HG03521 (cell line): ENCODE data around the gene LIX1.
"Not testable (repeated sequence)": the region's sequence is repeated elsewhere in the genome, so short reads cannot be mapped to it uniquely, and the experiment has no call there.

Experiments used
- ATAC-seq: cut with Tn5 transposase; IDR thresholded peaks from one replicate; pipeline ENCODE4 v1.9.1; 2021; ENCODE audit warnings: mild to moderate bottlenecking, moderate library complexity; ENCODE audit not compliant: unreplicated experiment

LIX1 gene

GRCh38 chr5:97105501-97106215, 36.8 kb downstream of the LIX1 start:
- ATAC-seq = no peak

GRCh38 chr5:97102010-97102470, 40.4 kb downstream of the LIX1 start:
- no peak for ATAC-seq

GRCh38 chr5:97101189-97101910, 41.1 kb downstream of the LIX1 start:
- ATAC-seq = no peak

GRCh38 chr5:97100476-97100875, 41.9 kb downstream of the LIX1 start:
- ATAC-seq = no peak

GRCh38 chr5:97098922-97099321, 43.5 kb downstream of the LIX1 start:
- no peak for ATAC-seq

- no peak for ATAC-seq
Observed at GRCh38 chr5:97097326-97098230, 44.8 kb downstream of the LIX1 start.

- ATAC-seq = no peak
Observed at GRCh38 chr5:97096846-97097245, 45.6 kb downstream of the LIX1 start.

GRCh38 chr5:97096191-97096590, 46.2 kb downstream of the LIX1 start:
- ATAC-seq = no peak

- peak; percentile 26 for ATAC-seq
Observed at GRCh38 chr5:97095318-97095732, 47.1 kb downstream of the LIX1 start.

GRCh38 chr5:97094579-97095317, 47.7 kb downstream of the LIX1 start:
- peak; percentile 96 for ATAC-seq

GRCh38 chr5:97093193-97093592, 49.2 kb downstream of the LIX1 start:
- ATAC-seq = no peak

- no peak for ATAC-seq
Observed at GRCh38 chr5:97090944-97091343, 51.5 kb downstream of the LIX1 start.

- ATAC-seq = no peak
Observed at GRCh38 chr5:97089149-97089801, 53.1 kb downstream of the LIX1 start.

GRCh38 chr5:97088774-97089148, 53.6 kb downstream of the LIX1 start:
- no peak for ATAC-seq

GRCh38 chr5:97087138-97087537, 55.3 kb downstream of the LIX1 start:
- no peak for ATAC-seq

GRCh38 chr5:97085459-97086181, 56.8 kb downstream of the LIX1 start:
- ATAC-seq = no peak

- ATAC-seq = not testable (repeated sequence)
Observed at GRCh38 chr5:97084782-97085458, 57.5 kb downstream of the LIX1 start.

- ATAC-seq = no peak
Observed at GRCh38 chr5:97078958-97079743, 63.3 kb downstream of the LIX1 start.
